ENCODE measurements around the gene ZNF705A. TPM values are rescaled to one million over a fixed set of nuclear protein-coding genes. Genes with fewer than 3 reads are reported as not detected.
"Not testable (repeated sequence)": the region's sequence is repeated elsewhere in the genome, so short reads cannot be mapped to it uniquely, and the experiment has no call there.

ZNF705A gene
- not detected for total RNA-seq
- polyA plus RNA-seq: not detected

- WGBS: 58% methylated on average over 3 of the region's 3 CpGs
- no peak for DNase-seq (ENCODE audit: extremely low spot score)
- Histone ChIP-seq H3K4me3 (ENCODE audit: low read depth, low read length) (no peak within 1 kb of the TSS), H3K27ac (ENCODE audit: low read depth) (no peak within 1 kb of the TSS), H3K4me1 (ENCODE audit: insufficient read depth) (no peaks in the 10 kb centered on the region), H3K36me3 (ENCODE audit: insufficient read depth) (no peaks in the 10 kb centered on the region)
Observed at GRCh38 chr12:8156845-8157244, at the start of gene ZNF705A. TSS of gene ZNF705A (plus strand) at chr12:8157015. CDS start at chr12:8172626, 15,611 bp downstream.

- peak; percentile 26 for DNase-seq (ENCODE audit: extremely low spot score)
- no peak overlapping the region for H3K4me3 ChIP-seq (ENCODE audit: low read depth, low read length)
- no peaks in the 10 kb centered on the region for H3K36me3 ChIP-seq (ENCODE audit: insufficient read depth)
- no peaks in the 10 kb centered on the region for H3K4me1 ChIP-seq (ENCODE audit: insufficient read depth)
- WGBS: 1% methylated on average over 3 of the region's 3 CpGs
- H3K27ac ChIP-seq (ENCODE audit: low read depth): no peak overlapping the region
Observed at GRCh38 chr12:8108808-8109398, 47.9 kb upstream of the ZNF705A start.

GRCh38 chr12:8113117-8113516, 43.7 kb upstream of the ZNF705A start:
- not testable (repeated sequence) for H3K27ac ChIP-seq (ENCODE audit: low read depth); H3K36me3 ChIP-seq (ENCODE audit: insufficient read depth); DNase-seq (ENCODE audit: extremely low spot score); H3K4me1 ChIP-seq (ENCODE audit: insufficient read depth); H3K4me3 ChIP-seq (ENCODE audit: low read depth, low read length)
- 96% methylated on average over 4 of the region's 4 CpGs for WGBS

- WGBS: 86% methylated on average over 4 of the region's 4 CpGs
- H3K27ac ChIP-seq (ENCODE audit: low read depth): no peak overlapping the region
- no peaks in the 10 kb centered on the region for H3K4me1 ChIP-seq (ENCODE audit: insufficient read depth)
- no peak for DNase-seq (ENCODE audit: extremely low spot score)
- peaks cover 2% of the 10 kb centered on the region for H3K36me3 ChIP-seq (ENCODE audit: insufficient read depth)
- no peak overlapping the region for H3K4me3 ChIP-seq (ENCODE audit: low read depth, low read length)
Observed at GRCh38 chr12:8120072-8120713, 36.6 kb upstream of the ZNF705A start.

- Histone ChIP-seq H3K36me3 (ENCODE audit: insufficient read depth) (no peaks in the 10 kb centered on the region), H3K4me1 (ENCODE audit: insufficient read depth) (no peaks in the 10 kb centered on the region), H3K4me3 (ENCODE audit: low read depth, low read length) (no peak within 1 kb of the TSS), H3K27ac (ENCODE audit: low read depth) (no peak within 1 kb of the TSS)
- DNase-seq (ENCODE audit: extremely low spot score): no peak
- WGBS: 79% methylated on average over 5 of the region's 5 CpGs
Observed at GRCh38 chr12:8123124-8123912, 33.5 kb upstream of the ZNF705A start, which contains the start of gene CLEC4A. TSS of gene CLEC4A (plus strand) at chr12:8123617. CDS start at chr12:8123879, 262 bp downstream.

- Histone ChIP-seq H3K36me3 (ENCODE audit: insufficient read depth) (no peaks in the 10 kb centered on the region), H3K27ac (ENCODE audit: low read depth) (no peak overlapping the region), H3K4me1 (ENCODE audit: insufficient read depth) (no peaks in the 10 kb centered on the region), H3K4me3 (ENCODE audit: low read depth, low read length) (no peak overlapping the region)
- 66% methylated on average over 4 of the region's 4 CpGs for WGBS
- no peak for DNase-seq (ENCODE audit: extremely low spot score)
Observed at GRCh38 chr12:8127138-8127537, 29.7 kb upstream of the ZNF705A start.

GRCh38 chr12:8133636-8134397, 23.0 kb upstream of the ZNF705A start:
- H3K36me3 ChIP-seq (ENCODE audit: insufficient read depth); DNase-seq (ENCODE audit: extremely low spot score); H3K4me1 ChIP-seq (ENCODE audit: insufficient read depth); H3K27ac ChIP-seq (ENCODE audit: low read depth); H3K4me3 ChIP-seq (ENCODE audit: low read depth, low read length): not testable (repeated sequence)
- 94% methylated on average over 16 of the region's 18 CpGs for WGBS

- H3K36me3 ChIP-seq (ENCODE audit: insufficient read depth); H3K4me3 ChIP-seq (ENCODE audit: low read depth, low read length); H3K27ac ChIP-seq (ENCODE audit: low read depth); H3K4me1 ChIP-seq (ENCODE audit: insufficient read depth); DNase-seq (ENCODE audit: extremely low spot score): not testable (repeated sequence)
- 96% methylated on average over 23 of the region's 23 CpGs for WGBS
Observed at GRCh38 chr12:8134398-8134930, 22.4 kb upstream of the ZNF705A start.

- 81% methylated on average over 8 of the region's 8 CpGs for WGBS
- not testable (repeated sequence) for DNase-seq (ENCODE audit: extremely low spot score); H3K36me3 ChIP-seq (ENCODE audit: insufficient read depth); H3K4me1 ChIP-seq (ENCODE audit: insufficient read depth); H3K4me3 ChIP-seq (ENCODE audit: low read depth, low read length); H3K27ac ChIP-seq (ENCODE audit: low read depth)
Observed at GRCh38 chr12:8141647-8142046, 15.2 kb upstream of the ZNF705A start.

GRCh38 chr12:8143261-8143660, 13.6 kb upstream of the ZNF705A start:
- Histone ChIP-seq H3K36me3 (ENCODE audit: insufficient read depth) (no peaks in the 10 kb centered on the region), H3K4me3 (ENCODE audit: low read depth, low read length) (no peak overlapping the region), H3K27ac (ENCODE audit: low read depth) (no peak overlapping the region), H3K4me1 (ENCODE audit: insufficient read depth) (no peaks in the 10 kb centered on the region)
- no peak for DNase-seq (ENCODE audit: extremely low spot score)

- DNase-seq (ENCODE audit: extremely low spot score): no peak
- WGBS: 26% methylated on average over 19 of the region's 19 CpGs
- Histone ChIP-seq H3K27ac (ENCODE audit: low read depth) (no peak overlapping the region), H3K4me3 (ENCODE audit: low read depth, low read length) (no peak overlapping the region), H3K36me3 (ENCODE audit: insufficient read depth) (no peaks in the 10 kb centered on the region), H3K4me1 (ENCODE audit: insufficient read depth) (no peaks in the 10 kb centered on the region)
Observed at GRCh38 chr12:8145754-8146441, 10.9 kb upstream of the ZNF705A start.

GRCh38 chr12:8146442-8146771, 10.4 kb upstream of the ZNF705A start:
- 23% methylated on average over 4 of the region's 4 CpGs for WGBS
- no peaks in the 10 kb centered on the region for H3K4me1 ChIP-seq (ENCODE audit: insufficient read depth)
- DNase-seq (ENCODE audit: extremely low spot score): no peak
- no peak overlapping the region for H3K27ac ChIP-seq (ENCODE audit: low read depth)
- no peak overlapping the region for H3K4me3 ChIP-seq (ENCODE audit: low read depth, low read length)
- H3K36me3 ChIP-seq (ENCODE audit: insufficient read depth): no peaks in the 10 kb centered on the region

- Histone ChIP-seq H3K4me1 (ENCODE audit: insufficient read depth) (no peaks in the 10 kb centered on the region), H3K4me3 (ENCODE audit: low read depth, low read length) (no peak overlapping the region), H3K36me3 (ENCODE audit: insufficient read depth) (no peaks in the 10 kb centered on the region), H3K27ac (ENCODE audit: low read depth) (no peak overlapping the region)
- DNase-seq (ENCODE audit: extremely low spot score): no peak
Observed at GRCh38 chr12:8154526-8154925, 2.3 kb upstream of the ZNF705A start.

Data from urinary bladder (tissue), 4 donors.